ENCODE measurements around the gene STRBP.

DNA sequence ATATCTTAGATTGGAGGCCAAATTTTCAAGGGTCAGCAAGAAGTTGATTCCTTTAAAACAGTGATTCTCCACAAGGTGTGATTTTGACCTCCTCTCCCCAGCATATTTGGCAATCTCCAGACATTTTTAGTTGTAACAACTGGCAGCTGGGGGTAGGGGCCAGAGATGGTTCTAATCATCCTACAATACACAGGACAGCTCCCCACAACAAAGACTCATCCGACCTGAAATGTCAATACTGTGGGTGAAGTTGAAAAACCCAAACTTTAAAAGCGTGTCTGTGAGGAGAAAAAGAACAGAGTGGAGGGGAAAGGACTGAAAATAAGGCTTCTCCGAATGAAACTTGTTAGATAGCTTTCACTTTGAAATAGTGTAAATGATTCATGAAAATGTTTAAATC, 10.0 kb upstream of the STRBP start:
- TF ChIP-seq, protein P1, sequence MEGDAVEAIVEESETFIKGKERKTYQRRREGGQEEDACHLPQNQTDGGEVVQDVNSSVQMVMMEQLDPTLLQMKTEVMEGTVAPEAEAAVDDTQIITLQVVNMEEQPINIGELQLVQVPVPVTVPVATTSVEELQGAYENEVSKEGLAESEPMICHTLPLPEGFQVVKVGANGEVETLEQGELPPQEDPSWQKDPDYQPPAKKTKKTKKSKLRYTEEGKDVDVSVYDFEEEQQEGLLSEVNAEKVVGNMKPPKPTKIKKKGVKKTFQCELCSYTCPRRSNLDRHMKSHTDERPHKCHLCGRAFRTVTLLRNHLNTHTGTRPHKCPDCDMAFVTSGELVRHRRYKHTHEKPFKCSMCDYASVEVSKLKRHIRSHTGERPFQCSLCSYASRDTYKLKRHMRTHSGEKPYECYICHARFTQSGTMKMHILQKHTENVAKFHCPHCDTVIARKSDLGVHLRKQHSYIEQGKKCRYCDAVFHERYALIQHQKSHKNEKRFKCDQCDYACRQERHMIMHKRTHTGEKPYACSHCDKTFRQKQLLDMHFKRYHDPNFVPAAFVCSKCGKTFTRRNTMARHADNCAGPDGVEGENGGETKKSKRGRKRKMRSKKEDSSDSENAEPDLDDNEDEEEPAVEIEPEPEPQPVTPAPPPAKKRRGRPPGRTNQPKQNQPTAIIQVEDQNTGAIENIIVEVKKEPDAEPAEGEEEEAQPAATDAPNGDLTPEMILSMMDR (IDR thresholded peaks at IDR 0.05; ENCODE audit: low read depth, low read length, poor library complexity, severe bottlenecking) = no peak
- no peak for TF ChIP-seq EZH2phosphoT487 (IDR thresholded peaks at IDR 0.05; ENCODE audit: borderline replicate concordance, low read length)

Measured in DOHH2 (cell line).